Subcutaneous adipose tissue (tissue), 4 donors: ENCODE results near the gene TACC2. TPM values are rescaled to one million over a fixed set of nuclear protein-coding genes. Genes with fewer than 3 reads are reported as not detected.

Experiments used
- CTCF ChIP-seq: fragments of 450-650 bp; IDR thresholded peaks from one replicate; pipeline ENCODE4 v1.5.1; 2016; ENCODE audit warnings: low read depth, mild to moderate bottlenecking, control low read depth, antibody characterized with exemption, moderate library complexity
- total RNA-seq, 4 donors: library from RNA; depleted of rRNA; stranded (reverse); fragments of >200 nt; gene quantifications; one replicate each; pipeline ENCODE4 v1.1.0, GENCODE V29; 2016

The TACC2 gene
- total RNA-seq, 4 donors from 2014 or later: 16.1 to 71.6 (median 23.3) TPM

- TF ChIP-seq CTCF: no peak
Measured at GRCh38 chr10:122084286-122085041, 95.5 kb downstream of the TACC2 start.

GRCh38 chr10:122085423-122085911 is 96.5 kb downstream of the TACC2 start:
- TF ChIP-seq CTCF: no peak

GRCh38 chr10:122086416-122087240 is 97.7 kb downstream of the TACC2 start:
- TF ChIP-seq CTCF: no peak

GRCh38 chr10:122087436-122087835 is 98.5 kb downstream of the TACC2 start:
- no peak for TF ChIP-seq CTCF

- TF ChIP-seq CTCF: no peak
Measured at GRCh38 chr10:122089311-122090017, 100.5 kb downstream of the TACC2 start.

GRCh38 chr10:122091722-122092121 is 102.8 kb downstream of the TACC2 start:
- no peak for TF ChIP-seq CTCF
